ENCODE results near the gene ASAP2.

The ASAP2 gene

DNA sequence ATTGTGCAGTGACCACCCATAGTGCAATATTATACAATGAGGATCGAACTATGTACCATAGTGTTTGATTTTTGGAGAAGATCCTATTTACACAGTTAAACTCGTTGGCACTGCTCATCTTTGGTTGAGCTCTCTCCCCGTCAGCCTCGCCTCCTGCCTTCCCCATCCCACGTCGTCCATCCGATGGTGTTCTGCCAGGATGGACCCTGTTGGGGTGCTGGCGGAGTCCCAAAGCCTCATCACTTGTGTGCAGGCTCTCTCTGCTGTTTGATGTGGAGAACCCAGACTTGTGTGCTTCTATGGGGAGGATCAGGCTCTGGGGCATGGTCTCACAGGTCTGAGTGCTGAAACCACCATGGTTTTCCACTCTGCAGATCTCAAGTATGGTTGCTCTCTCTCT is 131.3 kb downstream of the ASAP2 start:
- Histone ChIP-seq H3K9ac (ENCODE audit: low read depth, low read length) (no peak overlapping the region), H3K4me3 (ENCODE audit: low read depth in 1 of 2, low read length in 2 of 2) (no peak overlapping the region), H4K20me1 (ENCODE audit: insufficient read depth, low read length) (no peaks in the 10 kb centered on the region), H3K27ac (ENCODE audit: low read length) (no peak overlapping the region), H3K79me2 (ENCODE audit: insufficient read depth, low read length) (no peaks in the 10 kb centered on the region), H3K4me2 (ENCODE audit: insufficient read depth, low read length) (no peak overlapping the region), H3K4me1 (ENCODE audit: insufficient read depth, low read length) (no peaks in the 10 kb centered on the region), H2AFZ (ENCODE audit: low read depth, low read length) (no peak overlapping the region), H3K36me3 (ENCODE audit: insufficient read depth, low read length) (peaks cover 13% of the 10 kb centered on the region; the same call in 1 of the 2 replicates), H3K27me3 (ENCODE audit: insufficient read depth, low read length, poor library complexity) (no peaks in the 10 kb centered on the region), H3K9me3 (ENCODE audit: insufficient read depth, low read length, severe bottlenecking) (no peaks in the 10 kb centered on the region)
- TF ChIP-seq EZH2 (IDR thresholded peaks at IDR 0.05; ENCODE audit: borderline replicate concordance, low read depth, low read length, severe bottlenecking): no peak
- TF ChIP-seq CTCF (IDR thresholded peaks at IDR 0.05; ENCODE audit: borderline replicate concordance, extremely low read depth, low read length, poor library complexity, severe bottlenecking): no peak
- ATAC-seq (ENCODE audit: insufficient read depth, low read depth) (no peak), DNase-seq (no peak)

- Histone ChIP-seq H3K79me2 (ENCODE audit: insufficient read depth, low read length) (no peaks in the 10 kb centered on the region), H2AFZ (ENCODE audit: low read depth, low read length) (no peak overlapping the region), H3K9me3 (ENCODE audit: insufficient read depth, low read length, severe bottlenecking) (no peaks in the 10 kb centered on the region), H3K9ac (ENCODE audit: low read depth, low read length) (no peak overlapping the region), H3K4me1 (ENCODE audit: insufficient read depth, low read length) (no peaks in the 10 kb centered on the region), H3K27me3 (ENCODE audit: insufficient read depth, low read length, poor library complexity) (no peaks in the 10 kb centered on the region), H4K20me1 (ENCODE audit: insufficient read depth, low read length) (no peaks in the 10 kb centered on the region), H3K27ac (ENCODE audit: low read length) (no peak overlapping the region), H3K36me3 (ENCODE audit: insufficient read depth, low read length) (peaks cover 16% of the 10 kb centered on the region; the same call in 1 of the 2 replicates), H3K4me2 (ENCODE audit: insufficient read depth, low read length) (no peak overlapping the region), H3K4me3 (ENCODE audit: low read depth in 1 of 2, low read length in 2 of 2) (no peak overlapping the region)
- no peak for ATAC-seq (ENCODE audit: insufficient read depth, low read depth)
- TF ChIP-seq CTCF (IDR thresholded peaks at IDR 0.05; ENCODE audit: borderline replicate concordance, extremely low read depth, low read length, poor library complexity, severe bottlenecking) (no peak), EZH2 (IDR thresholded peaks at IDR 0.05; ENCODE audit: borderline replicate concordance, low read depth, low read length, severe bottlenecking) (no peak)
- DNase-seq: no peak
Observed at GRCh38 chr2:9341337-9341887, 134.8 kb downstream of the ASAP2 start.

GRCh38 chr2:9342659-9343058 is 136.0 kb downstream of the ASAP2 start:
- Histone ChIP-seq H3K4me2 (ENCODE audit: insufficient read depth, low read length) (no peak overlapping the region), H3K9me3 (ENCODE audit: insufficient read depth, low read length, severe bottlenecking) (no peaks in the 10 kb centered on the region), H3K27ac (ENCODE audit: low read length) (no peak overlapping the region), H4K20me1 (ENCODE audit: insufficient read depth, low read length) (no peaks in the 10 kb centered on the region), H3K79me2 (ENCODE audit: insufficient read depth, low read length) (no peaks in the 10 kb centered on the region), H3K36me3 (ENCODE audit: insufficient read depth, low read length) (peaks cover 14% of the 10 kb centered on the region; the same call in 1 of the 2 replicates), H3K9ac (ENCODE audit: low read depth, low read length) (no peak overlapping the region), H3K4me1 (ENCODE audit: insufficient read depth, low read length) (no peaks in the 10 kb centered on the region), H2AFZ (ENCODE audit: low read depth, low read length) (no peak overlapping the region), H3K27me3 (ENCODE audit: insufficient read depth, low read length, poor library complexity) (no peaks in the 10 kb centered on the region), H3K4me3 (ENCODE audit: low read depth in 1 of 2, low read length in 2 of 2) (no peak overlapping the region)
- DNase-seq (no peak), ATAC-seq (ENCODE audit: insufficient read depth, low read depth) (no peak)
- no peak for TF ChIP-seq CTCF (IDR thresholded peaks at IDR 0.05; ENCODE audit: borderline replicate concordance, extremely low read depth, low read length, poor library complexity, severe bottlenecking)
- no peak for TF ChIP-seq EZH2 (IDR thresholded peaks at IDR 0.05; ENCODE audit: borderline replicate concordance, low read depth, low read length, severe bottlenecking)
